GM04503 (cell line): ENCODE measurements around the gene THSD4.
"Not testable (repeated sequence)": the region's sequence is repeated elsewhere in the genome, so short reads cannot be mapped to it uniquely, and the experiment has no call there.

Experiments used
- DNase-seq: peaks from one replicate; pipeline ENCODE4 v3.0.0-alpha.2; 2012; ENCODE audit warnings: low read depth

The THSD4 gene

GRCh38 chr15:71151081-71151480, 35.8 kb downstream of the THSD4 start:
- peak; percentile 12 for DNase-seq

DNA sequence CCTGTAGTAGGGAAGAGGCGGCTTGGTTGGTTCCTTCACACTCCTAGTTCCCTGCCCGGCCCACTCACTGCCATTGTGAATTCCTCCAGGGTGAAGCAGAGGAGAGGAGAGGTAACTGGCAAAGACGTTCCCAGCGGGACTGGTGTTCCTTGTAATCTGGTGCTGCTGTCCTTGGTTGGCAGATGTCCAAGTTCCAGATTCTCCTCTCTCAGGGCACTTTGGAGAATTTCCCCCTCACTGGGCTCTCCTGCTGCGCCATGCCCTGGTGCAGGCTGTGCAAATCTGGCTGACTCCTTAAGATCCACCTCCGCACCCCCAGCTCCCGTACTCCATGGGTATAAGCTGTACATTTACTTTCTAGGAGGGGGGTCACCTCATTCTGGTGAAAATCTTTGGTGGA, 37.3 kb downstream of the THSD4 start:
- no peak for DNase-seq

DNA sequence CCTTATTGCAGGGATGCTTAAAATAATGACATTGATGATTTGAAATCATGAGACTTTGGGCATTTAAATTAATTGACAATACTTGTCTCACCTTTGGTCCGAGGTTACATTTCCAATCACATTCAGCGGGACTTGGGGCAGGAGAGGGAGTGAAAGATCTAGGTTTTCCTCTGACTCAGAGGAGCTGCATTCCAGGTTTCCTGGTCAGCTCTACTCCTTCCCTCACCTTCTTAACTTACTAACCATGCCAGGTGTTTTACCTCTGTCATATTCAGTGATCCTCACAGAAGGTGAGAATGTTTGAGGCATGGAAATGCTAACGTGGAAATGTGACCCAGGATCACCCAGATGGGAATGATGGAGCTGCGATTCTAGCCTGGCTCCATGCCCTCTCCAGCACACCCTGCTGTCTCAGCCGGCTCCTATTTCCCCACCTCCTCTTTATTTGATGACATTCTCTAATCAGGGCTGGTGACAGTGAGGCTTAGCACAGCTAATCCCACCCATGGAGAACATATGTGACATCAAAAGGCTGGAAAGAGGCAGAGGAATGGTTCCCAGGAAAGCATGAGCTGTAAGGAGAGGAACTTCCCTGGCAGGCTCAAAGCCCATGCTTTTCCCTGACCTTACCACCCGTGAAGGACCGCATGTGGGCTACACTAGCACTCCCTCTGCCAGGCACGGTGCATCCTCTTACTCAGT, 38.7 kb downstream of the THSD4 start:
- no peak for DNase-seq

- DNase-seq = no peak
These were observed 39.4 kb downstream of the THSD4 start for GRCh38 chr15:71154607-71155200.

DNA sequence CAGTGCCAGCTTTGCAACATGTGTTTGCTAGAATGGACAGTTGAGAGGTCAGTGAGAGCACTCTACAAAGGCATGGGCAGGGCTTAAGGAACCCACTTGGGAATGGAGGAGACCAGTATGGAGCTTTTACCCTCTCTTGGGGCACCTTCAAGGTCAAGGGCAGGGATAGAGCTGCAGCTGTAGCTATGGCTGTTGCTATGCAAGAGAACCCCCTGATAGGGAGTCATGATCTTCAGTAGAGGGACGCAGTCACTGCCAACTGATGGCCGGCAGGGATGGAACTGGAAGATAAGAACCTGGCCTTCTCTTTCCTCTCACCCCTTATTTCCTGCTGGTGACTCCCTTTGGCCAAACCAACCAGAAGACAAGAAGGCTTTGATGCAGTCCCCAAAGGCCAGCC, 40.3 kb downstream of the THSD4 start:
- DNase-seq = no peak

DNA sequence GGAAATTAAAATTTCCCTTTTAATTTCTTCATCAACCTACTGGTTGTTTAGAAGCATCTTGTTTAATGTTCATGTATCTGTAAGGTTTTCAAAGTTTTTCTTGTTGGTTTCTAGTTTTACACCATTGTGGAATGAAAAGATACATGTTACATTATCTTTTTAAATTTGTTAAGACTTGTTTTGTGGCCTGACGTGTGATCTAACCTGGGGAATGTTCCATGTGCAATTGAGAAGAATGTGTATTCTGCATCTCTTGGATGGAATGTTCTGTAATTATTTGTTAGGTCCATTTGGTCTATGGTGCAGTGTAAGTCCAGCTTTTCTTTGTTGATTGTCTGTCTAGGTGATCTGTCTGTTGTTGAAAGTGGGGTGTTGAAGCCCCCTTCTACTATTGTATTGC, 45.7 kb downstream of the THSD4 start:
- DNase-seq = no peak

- DNase-seq = no peak
These were observed 47.0 kb downstream of the THSD4 start for GRCh38 chr15:71162309-71162708.

DNA sequence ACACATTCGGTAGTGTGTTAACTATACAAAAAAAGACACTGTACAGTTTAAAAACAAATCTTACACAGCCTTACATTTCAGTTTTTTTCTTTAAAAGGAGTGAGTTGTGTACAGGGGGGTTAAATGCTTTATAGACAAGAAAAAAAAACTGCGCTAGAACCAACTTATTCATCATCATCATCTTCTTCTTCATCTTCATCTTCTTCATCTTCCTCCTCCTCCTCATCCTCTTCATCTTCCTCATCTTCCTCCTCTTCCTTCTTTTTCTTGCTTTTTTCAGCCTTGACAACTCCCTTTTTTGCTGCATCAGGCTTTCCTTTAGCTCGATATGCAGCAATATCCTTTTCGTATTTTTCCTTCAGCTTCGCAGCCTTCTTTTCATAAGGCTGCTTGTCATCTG, 49.3 kb downstream of the THSD4 start:
- DNase-seq = not testable (repeated sequence)

DNA sequence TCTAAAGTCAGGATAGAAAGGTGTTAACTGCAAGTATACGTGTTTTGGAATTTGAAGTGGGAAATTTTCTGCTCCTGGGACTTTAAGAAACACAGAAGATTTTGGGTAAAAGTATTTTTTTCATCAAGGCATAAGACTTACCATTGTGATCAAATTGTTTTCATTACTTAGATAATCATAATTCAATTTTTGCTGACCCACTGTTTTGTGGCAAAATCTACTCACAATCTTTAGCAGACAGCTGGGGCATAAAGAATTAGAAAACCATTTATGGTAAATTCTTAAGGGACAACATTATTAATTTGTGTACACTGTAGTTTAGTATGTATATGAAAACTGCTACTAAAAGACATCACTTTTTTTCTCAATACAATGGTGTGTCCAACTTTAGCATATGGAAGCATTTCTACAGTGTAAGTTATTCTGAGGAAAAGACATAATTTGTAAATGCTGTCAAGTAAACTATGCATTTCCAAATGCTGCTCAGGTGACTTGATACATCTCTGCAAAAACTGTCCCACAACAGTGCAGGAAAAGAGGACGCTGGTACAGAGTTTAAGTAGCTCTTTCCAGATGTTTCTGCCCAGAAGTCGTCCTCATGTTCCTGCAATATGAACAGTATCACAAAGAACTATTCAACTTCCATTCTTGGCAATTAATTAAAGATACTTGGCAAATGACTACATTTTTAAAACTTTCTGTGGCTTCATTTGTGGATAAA, 52.3 kb downstream of the THSD4 start:
- no peak for DNase-seq

- no peak for DNase-seq
These were observed 53.0 kb downstream of the THSD4 start for GRCh38 chr15:71168166-71168834.

GRCh38 chr15:71170163-71170562, 54.9 kb downstream of the THSD4 start:
- DNase-seq = no peak

DNA sequence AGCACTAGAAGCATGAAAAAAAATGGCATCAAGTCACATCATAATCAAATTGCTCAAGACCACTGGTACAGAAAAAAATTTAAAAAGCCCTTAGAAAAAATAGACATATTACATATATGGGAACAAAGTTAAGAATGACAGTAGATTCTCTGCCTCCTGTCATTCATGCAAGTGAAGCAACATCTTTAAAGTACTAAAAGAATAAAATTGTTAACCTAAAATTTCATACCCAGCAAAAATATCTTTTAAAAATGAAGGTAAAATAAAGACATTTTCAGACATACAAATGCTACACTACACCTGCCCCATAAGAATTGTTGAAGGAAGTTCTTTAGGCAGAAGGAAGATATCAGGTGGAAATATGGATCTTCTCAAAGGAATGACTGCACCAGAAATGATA, 55.9 kb downstream of the THSD4 start:
- no peak for DNase-seq

DNA sequence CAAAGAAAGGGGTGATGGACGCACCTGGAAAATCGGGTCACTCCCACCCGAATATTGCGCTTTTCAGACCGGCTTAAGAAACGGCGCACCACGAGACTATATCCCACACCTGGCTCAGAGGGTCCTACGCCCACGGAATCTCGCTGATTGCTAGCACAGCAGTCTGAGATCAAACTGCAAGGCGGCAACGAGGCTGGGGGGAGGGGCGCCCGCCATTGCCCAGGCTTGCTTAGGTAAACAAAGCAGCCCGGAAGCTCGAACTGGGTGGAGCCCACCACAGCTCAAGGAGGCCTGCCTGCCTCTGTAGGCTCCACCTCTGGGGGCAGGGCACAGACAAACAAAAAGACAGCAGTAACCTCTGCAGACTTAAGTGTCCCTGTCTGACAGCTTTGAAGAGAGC, 59.1 kb downstream of the THSD4 start:
- DNase-seq = not testable (repeated sequence)

- no peak for DNase-seq
These were observed 65.9 kb downstream of the THSD4 start for GRCh38 chr15:71180986-71181853.

DNA sequence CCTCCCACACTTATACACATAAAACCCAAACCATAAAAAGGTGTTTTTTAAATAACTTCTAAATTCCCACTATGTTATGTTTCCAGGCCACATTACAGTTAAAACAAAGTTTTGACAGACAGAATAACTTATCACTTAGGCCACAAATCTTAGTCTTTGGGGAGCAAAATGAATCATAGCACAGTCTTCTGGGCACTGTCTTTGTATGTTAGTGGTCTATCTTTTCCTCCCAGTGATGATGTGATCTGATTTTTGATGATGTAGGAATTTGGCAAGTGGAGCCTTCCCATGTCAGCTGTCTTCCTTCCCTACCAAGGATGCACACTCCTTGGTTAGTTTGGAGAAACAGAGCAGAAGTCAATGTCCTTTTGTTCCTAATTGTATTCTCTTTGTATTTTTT, 67.3 kb downstream of the THSD4 start:
- DNase-seq = no peak

DNA sequence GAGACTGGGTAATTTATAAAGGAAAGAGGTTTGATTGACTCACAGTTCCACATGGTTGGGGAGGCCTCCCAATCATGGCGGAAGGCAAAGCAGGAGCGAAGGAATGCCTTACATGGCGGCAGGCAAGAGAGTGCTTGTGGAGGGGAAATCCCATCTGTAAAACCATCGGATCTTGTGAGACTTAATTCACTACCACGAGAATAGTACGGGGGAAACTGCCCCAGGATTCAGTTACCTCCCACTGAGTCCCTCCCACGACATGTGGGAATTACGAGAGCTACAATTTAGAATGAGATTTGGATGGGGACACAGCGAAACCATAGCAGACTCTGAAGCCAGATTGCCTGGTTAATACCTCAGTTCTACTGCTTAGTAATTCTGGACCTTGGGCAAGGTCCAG, 67.8 kb downstream of the THSD4 start:
- no peak for DNase-seq

GRCh38 chr15:71185706-71186105, 70.4 kb downstream of the THSD4 start:
- no peak for DNase-seq

DNA sequence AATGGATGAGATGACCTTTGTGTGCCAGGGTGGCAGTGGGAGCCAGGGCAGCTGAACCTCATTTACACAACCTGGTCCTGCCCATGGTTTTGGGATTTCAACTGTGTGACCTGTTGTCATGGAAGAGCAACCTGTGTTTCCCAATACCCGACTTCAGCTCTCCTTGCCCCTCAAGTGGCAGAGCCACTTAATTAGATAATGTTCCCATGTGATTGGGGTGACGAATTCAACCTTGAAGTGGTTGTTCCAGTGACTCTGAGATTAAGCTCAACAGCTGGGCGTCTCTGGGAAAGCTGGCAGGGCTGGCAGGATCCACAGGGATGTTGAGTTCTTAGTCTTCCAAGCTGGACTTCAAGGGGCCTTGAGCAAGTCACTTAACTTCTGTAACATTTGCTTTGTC, 71.0 kb downstream of the THSD4 start:
- no peak for DNase-seq

- no peak for DNase-seq
These were observed 71.8 kb downstream of the THSD4 start for GRCh38 chr15:71187078-71187477.

GRCh38 chr15:71187526-71187925, 72.3 kb downstream of the THSD4 start:
- no peak for DNase-seq

GRCh38 chr15:71189718-71190117, 74.4 kb downstream of the THSD4 start:
- no peak for DNase-seq

- no peak for DNase-seq
These were observed 76.0 kb downstream of the THSD4 start for GRCh38 chr15:71191296-71191695.
